HG03095 (cell line): ENCODE data around the gene MLLT6.

ENCODE experiments used
- ATAC-seq: cut with Tn5 transposase; IDR thresholded peaks from one replicate; pipeline ENCODE4 v1.9.1; 2021; ENCODE audit warnings: moderate library complexity; ENCODE audit not compliant: unreplicated experiment

The MLLT6 gene

DNA sequence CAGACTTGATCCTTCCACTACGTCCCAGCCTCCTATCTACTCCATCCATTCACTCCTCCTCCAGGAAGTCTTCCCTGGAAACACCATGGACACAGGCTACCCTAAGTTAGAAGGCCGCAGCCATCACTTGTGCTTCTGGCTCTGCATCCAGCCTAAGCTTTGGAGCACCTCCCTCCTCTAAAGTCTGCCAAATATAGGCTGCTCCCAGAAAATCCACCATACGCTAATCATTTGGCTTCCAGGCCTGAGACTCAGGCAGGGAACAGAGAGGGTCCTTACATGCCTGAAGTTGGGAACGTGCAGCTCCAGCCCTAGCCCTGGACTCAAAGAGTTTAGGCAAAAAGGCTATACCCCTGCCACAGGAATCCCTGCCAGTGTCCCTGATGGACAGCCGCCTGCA lies 36.4 kb downstream of the MLLT6 start:
- no peak for ATAC-seq

DNA sequence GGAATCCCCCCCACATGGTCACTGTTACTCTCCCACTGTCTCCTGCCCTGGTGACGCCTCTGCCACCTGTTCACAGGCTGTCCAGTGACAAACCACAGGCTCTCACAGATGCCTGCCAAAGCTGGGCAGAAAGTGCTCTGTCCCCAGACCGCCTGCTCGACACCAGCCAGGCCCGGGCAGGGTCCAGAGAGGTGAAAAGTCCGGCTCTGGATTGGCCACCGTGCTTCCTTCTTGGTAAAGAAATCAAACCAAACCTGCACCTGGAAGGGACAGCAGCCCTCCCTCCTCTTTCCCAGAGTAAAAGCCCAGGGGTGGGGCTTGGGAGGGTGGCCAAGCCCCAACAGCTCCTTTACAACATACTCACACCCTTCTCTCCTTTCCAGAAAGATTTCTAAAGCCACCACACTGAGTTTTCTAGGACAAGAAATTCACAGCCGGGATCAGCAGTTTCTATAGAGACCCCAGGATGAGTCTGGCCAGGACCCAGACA lies 36.9 kb downstream of the MLLT6 start:
- no peak for ATAC-seq

DNA sequence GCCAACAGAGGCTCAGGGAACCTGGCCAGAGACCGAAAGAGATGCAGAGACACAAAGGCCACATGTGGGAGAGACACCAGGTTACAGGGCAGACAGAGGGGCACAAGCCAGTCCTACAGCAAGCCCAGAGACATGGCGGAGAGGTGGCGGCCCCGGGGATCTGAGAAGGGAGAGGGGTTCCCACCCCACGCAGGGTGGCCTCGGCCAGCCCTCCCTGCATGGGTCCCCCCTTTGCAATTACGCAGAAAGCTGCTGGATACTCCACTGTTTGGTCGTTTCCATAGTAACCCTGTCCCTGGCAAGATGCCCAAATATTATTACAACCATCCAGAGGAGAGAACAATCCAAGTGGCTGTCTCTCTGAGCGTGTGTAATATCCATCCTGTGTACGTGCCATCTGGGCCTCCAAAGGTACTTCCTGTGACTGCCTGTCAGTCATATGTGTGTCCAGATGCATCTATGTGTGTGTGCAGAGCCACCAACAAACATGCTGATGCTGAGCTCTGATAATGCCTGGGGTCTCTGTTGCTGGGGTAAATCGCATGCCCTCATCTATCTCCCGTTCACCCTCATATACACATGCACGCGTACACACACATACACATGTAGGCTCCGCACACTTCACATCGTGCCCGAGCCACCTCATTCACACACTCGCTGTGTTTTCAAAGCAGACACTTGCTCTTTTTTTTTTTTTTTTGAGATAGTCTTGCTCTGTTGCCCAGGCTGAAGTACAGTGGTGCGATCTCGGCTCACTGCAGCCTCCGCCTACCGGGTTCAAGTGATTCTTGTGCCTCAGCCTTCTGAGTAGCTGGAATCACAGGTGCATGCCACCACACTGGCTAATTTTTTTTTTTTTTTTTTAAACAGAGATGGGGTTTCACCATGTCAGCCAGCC lies 37.6 kb downstream of the MLLT6 start:
- ATAC-seq, result no peak

DNA sequence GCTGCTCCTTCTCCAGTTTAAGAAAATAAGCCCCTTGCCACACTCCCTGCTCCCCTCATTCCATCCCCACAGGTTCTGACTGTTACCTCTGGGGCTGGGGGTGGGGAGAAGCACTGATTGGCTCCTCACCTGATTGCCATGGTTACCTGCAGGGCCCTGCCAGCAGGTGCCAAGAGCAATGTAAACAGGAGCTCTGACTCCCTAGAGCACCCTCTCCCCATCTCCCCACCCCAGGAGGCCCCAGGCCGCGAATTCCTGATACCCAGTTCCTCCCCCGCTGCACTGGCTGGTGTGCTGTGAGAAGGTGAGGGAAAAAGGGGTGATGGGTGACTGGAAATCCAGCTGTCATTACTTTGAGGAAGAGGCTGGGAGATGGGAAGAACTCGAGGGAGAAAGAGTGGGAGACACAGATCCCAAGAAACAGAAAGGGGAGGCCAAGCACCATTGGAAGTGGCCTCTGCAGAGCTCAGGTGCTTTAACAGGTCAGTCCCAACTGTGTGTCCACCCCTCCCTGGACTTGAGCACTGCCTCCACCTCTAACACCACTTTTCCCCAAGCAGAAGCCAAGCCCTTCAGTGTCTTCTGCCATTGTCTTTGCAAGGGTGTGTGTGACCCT lies 38.6 kb downstream of the MLLT6 start:
- no peak for ATAC-seq

DNA sequence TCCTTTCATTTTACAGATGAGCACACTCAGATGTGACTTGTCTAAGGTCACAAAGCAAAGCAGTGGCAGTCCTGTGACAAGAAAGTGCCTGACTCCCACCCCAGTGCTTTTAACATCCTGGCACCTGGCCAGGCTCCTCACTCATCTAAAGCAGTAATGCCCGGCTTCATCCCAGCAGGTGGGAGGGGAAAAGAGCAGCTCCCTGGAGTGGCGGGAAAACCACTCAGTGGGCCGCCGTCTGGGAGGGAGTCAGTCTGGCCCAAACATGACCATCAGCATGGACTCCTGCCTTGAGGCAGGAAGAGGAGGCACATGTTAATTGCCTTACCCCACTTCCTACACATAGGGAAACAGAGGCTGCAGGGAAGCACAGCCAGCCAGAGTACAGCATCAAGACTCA lies 40.5 kb downstream of the MLLT6 start:
- no peak for ATAC-seq

DNA sequence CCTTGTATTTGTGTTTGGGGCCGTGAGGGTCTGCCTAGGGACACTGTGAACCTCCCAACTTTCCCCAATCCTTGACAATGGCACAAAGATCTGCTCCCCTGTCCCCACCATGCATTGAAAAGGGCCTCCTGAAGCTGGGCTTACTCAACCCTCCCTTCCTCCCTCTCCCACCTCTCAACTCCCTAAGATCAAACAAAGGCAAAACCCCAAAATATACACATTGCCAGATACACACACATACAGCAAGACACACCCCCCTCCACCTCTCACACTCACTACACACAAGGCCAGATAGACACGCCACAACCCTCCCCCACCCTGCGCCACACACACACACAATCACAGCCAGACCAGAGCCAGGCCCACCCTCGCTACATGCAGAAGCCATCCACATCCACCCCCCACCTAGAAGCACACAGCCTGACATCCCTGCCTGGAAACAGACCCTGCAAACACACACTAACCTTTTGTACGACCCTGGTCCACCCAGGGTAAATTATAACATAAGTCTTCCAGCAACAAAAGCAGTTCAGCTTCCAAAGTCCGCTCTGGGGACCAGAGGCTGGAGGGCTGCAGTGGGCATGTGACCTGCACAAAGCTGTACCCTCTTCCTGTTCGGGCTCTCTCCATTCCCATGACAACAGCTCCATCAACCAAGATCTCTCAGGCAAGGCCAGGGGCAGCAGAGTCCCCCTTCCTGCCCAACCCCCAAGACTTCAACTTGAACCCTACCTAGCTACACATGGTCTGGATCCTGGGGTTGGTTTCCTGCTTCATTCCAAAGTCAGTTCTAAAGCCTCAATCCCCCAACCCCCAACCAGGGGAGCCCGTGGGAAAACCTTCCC lies 41.2 kb downstream of the MLLT6 start:
- ATAC-seq, result no peak

DNA sequence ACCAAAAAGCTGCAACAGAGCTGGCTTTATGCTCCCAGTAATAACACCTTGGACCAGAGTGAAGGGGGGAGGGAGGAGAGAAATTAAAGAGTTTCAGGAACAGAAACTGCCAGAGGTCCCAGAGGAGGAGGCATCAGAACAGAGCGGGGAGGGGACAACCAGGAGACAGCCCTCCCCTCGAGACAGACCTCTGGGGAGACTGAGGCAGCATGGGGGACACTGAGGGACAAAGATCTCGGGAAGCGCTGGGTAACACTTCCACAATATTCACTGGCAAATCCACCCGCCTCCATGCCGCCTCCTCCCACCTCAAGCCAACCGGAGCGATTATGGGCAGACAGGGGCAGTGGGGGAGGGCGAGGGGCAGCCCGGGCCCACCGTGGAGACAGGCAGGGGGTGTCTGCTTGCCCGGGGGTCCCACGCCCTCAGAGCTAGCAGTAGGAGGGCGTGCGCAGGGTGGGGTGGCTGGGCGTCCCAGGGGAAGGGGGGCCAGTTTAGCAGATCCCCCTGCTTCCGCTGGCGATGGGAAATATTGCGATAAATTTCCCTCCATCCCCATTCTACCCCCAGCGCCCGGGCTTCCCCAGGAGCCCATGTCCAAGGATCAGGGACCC lies 41.9 kb downstream of the MLLT6 start:
- no peak for ATAC-seq

DNA sequence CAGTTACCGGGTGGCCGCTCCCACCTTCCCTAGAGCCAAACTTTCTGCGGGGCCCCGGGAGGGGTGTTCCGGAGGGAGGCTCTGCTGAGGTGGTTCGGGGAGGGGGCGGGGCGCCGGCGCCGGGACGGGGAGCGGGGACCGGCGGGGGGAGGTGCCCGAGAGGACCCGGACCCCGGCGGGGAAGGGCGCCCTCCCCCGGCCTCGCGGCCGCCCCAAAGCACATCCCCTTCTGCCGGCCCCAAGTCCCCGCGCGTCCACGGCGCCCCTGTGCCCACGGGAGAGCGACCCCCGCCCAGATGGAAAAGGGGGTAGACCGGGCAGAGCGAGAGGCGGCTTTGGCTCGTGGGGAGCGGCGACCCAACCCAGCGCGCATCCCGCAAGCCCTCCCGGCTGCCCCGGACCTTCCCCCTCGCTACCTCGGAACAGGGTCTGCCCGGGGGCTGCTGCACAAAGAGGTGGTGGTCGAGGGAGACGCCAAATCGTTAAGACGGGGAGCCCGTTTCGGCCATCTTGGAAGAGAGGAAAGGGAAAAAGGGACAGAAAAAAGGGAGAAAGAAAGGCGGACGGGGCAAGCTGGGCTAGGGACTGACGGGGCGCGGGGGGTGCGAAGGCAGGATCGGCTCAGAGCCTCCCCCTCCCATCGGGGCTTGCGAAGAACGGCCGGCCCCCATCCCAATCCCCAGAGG lies 42.5 kb downstream of the MLLT6 start:
- no peak for ATAC-seq

DNA sequence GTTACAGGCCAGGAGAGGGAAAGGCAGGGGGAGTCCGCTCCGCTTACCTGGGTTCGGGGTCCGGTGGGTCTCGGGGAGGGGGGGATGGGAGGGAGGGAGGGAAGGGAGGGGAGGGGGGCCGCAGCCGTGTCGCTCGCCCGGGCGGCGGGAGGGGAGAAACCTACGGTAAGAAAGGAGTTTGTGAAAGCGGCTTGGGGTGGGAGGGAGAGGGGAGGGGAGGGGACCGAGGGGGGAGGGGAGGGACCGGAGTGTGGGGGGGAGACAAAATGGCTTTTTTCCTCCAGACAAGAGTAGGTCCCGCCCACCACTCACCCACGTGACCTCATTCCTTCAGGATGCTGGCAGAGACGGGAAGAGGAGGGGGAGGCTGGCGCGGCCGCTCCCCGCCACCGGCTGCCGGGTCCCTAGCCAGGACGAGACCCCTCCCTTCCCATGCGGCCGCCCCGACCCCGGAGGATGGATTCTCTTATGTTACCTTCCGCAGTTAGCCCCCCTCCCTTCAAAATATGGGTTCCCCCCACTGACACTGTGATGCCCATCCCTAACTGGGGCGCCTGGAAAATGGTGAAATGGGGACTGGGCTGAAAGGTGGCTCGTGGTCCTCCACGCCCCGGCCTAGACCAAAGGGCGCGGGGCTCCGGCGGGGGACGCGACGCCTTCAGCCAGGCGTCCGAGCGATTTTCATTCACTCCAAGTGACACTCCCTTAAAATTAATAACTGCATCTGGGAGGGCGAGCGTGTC lies 43.2 kb downstream of the MLLT6 start, which contains the start of gene PCGF2:
Gene PCGF2 (minus strand): TSS at position 188 of the 743 bp plus-strand sequence. CDS start 7,934 bp downstream, outside the sequence.
- no peak for ATAC-seq

DNA sequence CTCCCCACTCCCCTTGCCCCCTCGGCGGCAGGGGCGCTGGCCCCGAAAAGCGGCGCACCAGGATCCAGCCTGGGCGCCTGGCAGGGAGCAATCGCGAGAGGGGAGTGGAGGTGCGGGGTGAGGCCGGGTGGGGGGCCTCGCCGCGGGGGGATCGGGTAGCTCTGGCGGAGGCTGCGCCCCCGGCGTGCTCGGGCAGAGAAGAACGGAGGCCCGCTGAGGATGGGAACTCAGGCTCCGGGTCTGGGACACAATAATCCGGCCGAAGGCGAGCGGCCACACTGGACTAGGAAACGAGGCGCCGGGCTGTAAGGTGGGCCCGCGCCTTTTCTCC lies 43.8 kb downstream of the MLLT6 start:
- no peak for ATAC-seq

DNA sequence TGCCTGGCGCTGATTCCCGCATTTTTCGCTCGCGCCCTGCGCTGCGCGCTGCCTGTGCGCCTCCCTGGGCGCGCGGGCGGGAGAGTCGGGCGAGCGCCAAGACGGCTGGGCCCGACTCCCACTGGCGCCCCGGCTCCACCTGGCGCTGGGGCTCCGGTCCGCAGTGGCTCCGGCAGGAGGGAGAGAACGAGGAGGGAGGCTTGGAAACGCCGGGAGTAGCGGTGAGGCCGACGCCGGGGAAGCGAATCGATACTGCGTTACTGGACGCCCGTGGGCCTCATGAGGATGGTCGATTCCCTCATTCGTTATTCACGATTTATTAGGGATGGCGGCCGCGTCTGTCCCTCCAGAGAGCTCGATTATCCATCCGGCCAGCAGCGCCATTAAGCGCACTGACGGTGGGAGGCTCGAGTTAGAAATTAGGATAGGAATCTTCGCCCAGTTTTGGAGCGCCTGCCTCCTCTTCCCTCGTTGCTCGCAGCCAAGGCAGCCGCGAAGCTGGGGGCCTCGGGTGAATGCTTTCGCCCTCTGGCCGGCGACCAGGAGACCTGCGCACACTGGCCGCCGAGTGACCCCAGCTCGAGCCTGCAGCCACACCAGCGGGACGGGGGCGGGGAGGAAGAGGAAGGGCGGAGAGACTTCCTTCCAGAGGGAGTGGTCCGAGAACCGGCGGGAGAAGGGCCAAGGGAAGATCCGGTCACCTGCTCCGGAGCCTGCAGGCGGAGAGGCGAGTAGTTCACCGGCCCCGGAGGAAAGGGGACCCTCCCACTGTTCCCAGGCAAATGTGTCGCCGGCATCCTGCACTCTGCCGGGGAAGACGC lies 44.4 kb downstream of the MLLT6 start:
- no peak for ATAC-seq

DNA sequence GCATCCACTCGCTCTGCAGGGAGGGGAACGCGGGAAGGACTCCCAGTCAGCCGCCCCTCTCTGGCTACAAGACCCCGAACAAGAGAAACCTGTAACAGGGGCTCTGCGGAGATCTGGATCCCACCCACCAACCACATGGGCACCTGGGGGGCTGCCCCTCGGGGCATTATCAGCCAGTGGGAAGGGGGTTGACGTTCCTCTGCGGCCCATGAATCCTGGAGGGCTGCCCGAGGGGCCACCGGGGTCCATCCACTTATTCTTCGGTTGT lies 44.9 kb downstream of the MLLT6 start:
- ATAC-seq, result no peak

DNA sequence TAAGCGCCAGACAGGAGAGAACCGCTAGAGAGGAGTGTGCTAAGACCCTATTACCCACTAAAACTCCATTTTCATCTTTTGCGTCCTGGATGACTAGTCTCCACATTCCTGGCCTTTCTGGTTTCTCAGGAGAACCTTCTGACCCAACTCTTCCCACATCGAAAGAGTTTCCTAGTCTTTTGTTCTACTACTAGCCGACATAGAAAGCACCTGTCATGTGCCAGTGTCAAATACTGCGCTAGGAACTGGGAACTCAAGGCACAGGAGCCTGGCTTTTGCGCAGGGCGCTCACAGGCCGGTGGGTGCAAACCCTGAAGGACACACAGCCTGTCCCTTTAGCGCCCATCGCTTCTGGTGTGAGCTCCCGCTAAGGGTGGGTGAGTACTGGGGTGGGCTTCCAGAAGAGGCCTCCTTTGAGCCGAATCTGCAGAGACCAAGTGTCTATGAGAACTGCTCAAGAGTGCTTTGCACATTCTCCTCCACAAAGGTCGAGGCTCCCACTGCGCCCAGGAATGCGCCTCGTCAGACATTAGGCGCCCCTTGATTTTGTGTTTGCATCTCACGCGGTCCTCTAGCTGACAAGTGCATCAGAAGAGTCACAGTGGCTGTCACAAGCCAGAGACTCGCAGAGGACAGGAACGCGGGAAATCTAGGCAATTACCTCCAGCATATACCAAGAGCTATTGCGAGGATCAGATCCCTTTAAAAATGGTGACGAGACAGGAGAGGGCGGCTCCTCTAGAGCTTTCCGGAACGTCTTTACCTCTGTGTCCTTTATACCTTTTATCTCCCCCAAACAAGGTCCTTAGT lies 45.4 kb downstream of the MLLT6 start:
- ATAC-seq, result no peak

DNA sequence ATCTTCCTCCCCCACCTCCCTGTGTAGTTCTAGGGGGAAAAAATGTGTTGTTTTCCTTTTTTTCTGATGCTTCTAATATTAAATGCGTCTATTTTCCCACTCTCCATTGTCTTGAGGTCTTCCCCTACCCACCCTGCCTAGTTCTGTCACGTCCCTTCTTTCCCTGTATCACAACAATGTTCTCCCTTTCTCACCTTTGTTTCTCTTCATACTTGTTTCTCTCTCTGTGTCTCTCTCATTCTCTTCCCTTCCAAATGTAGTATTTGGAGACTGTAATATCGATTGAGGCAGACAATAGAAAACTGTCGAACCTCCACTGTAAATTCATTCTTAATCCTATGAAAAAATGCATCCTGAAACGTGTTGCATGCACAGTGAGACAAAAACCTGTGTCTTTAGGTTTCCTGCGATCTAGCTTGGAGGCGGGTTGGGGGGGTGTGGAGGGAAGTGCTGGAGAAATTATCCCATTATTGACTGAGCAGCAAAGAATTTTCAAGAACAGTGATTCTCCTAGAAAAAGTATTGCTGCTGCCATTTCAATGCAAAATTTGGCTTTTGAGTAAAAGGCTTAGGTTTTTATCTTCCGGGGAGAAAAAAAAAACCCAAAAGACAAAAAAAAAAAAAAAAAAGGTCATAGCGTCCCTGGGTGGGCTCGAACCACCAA lies 46.2 kb downstream of the MLLT6 start:
- ATAC-seq, result no peak

DNA sequence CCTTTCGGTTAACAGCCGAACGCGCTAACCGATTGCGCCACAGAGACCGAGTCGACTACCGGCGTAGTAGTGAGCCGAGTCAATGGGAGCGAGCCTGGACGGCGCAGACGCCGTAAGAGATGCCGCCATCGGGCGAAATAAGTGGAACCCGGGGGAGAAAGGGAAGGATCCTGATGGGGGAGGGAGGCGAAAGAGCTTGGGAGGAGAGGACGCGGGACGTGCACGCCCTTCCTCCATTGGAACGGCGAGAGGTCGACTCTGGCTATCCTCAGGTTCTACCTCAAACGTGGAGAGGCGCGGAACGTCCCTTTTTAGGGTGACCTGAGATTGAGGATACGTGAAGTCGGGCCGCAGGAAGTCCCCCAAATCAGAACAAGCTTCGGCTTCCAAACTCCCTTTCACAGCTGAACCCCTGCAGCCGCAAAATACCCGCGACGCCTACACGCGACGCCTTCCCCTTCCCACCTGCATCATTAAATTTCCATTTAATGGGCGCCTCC lies 46.8 kb downstream of the MLLT6 start:
- ATAC-seq, result peak; percentile 16

DNA sequence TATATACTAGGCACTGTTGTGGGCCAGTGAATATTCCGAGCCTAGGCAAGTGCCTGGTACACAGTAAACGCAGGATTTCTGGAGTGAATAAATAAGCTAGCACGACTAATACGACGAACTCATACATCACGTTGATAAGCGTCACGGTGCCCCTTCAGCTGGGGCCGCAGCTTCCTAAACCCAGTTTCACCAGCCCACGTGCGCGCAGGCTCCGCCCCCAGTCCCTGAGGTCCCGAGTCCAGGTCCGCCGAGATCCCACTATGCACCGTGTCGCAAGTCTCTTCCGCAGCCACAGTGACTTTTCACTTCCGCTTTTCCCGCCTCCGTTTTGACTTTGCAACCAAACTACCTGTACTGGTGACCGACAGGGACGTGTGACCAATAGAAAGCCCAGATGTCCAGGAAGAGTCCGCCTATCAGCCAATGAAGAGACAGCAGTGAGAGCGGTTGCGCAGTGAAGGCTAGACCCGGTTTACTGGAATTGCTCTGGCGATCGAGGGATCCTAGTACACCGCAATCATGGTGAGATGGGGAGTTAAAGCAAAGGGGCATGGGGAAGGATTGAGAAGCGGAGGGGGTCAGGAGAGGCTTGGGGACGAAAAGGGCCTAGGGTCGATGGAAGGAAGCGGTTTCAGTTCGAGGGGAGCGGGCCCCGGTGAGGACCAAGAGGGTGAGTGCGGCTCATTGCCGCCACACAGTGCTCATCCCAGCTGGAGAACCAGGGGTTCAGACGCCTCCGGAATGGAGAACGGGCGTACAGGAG lies 47.4 kb downstream of the MLLT6 start, which contains the start of gene PSMB3:
Gene PSMB3 (plus strand): TSS at position 434 of the 763 bp plus-strand sequence. CDS start 86 bp downstream, at position 520.
- peak; percentile 65 for ATAC-seq

DNA sequence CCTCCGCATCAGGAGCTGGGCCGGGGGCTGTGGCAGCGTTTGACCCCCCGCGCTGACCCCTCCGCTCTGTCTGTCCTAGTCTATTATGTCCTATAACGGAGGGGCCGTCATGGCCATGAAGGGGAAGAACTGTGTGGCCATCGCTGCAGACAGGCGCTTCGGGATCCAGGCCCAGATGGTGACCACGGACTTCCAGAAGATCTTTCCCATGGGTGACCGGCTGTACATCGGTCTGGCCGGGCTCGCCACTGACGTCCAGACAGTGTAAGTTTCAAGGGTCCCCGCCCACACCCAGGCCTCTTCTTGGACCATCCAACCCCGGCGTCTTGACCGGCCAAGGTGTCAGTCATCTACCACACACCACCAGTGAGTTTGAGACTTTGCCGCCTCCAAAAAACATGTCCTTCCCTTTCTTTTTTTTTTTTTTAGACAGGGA lies 48.0 kb downstream of the MLLT6 start:
- ATAC-seq, result no peak
